Heart left ventricle (tissue), 16 donors: ENCODE measurements around the gene STK25. TPM values are rescaled to one million over a fixed set of nuclear protein-coding genes. Genes with fewer than 3 reads are reported as not detected.
"Not testable (repeated sequence)": the region's sequence is repeated elsewhere in the genome, so short reads cannot be mapped to it uniquely, and the experiment has no call there.

Experiments
- ATAC-seq, 4 donors: fragments of 200-7000 bp; cut with Tn5 transposase; one replicate each; pipeline ENCODE4 v1.9.1; 2020 to 2022; ENCODE audit warnings: moderate library complexity in 4 of 4, mild to moderate bottlenecking in 3 of 4, moderate number of reproducible peaks in 1 of 4
- DNase-seq, 5 donors: peaks; one replicate each; pipeline ENCODE4 v3.0.0-alpha.2; 2020
- H3K27ac ChIP-seq, 12 donors: fragments of 200-600 bp; sonication (generic) in 4 of 12; one replicate each; pipeline versions ENCODE4 v1.5.0 to v1.8.0; 2016 to 2022; ENCODE audit warnings: mild to moderate bottlenecking in 2 of 12
- H3K27me3 ChIP-seq, 9 donors: fragments of 200-600 bp; sonication (generic) in 2 of 9; one replicate each; pipeline versions ENCODE4 v1.5.1 to v1.8.0; 2016 to 2022; ENCODE audit warnings: mild to moderate bottlenecking in 3 of 9
- H3K36me3 ChIP-seq, 9 donors: fragments of 200-600 bp; sonication (generic) in 2 of 9; one replicate each; pipeline versions ENCODE4 v1.5.0 to v1.8.0; 2018 to 2022; ENCODE audit warnings: mild to moderate bottlenecking in 2 of 9
- H3K4me1 ChIP-seq, 12 donors: fragments of 200-600 bp; sonication (generic) in 4 of 12; one replicate each; pipeline versions ENCODE4 v1.5.0 to v1.8.0; 2016 to 2022; ENCODE audit warnings: mild to moderate bottlenecking in 3 of 12
- H3K4me3 ChIP-seq, 12 donors: fragments of 200-600 bp; sonication (generic) in 4 of 12; one replicate each; pipeline versions ENCODE4 v1.5.0 to v1.8.0; 2017 to 2022; ENCODE audit warnings: mild to moderate bottlenecking in 9 of 12, moderate library complexity in 4 of 12
- H3K9me3 ChIP-seq, 12 donors: fragments of 200-600 bp; sonication (generic) in 4 of 12; one replicate each; pipeline versions ENCODE4 v1.5.0 to v1.8.0; 2016 to 2022; ENCODE audit warnings: mild to moderate bottlenecking in 1 of 12
- CTCF ChIP-seq, 12 donors: fragments of 200-600 bp; sonication (generic) in 4 of 12; IDR thresholded peaks; one replicate each; pipeline versions ENCODE4 v1.5.0 to v1.8.0; 2018 to 2022; ENCODE audit warnings: antibody characterized with exemption in 12 of 12, mild to moderate bottlenecking in 5 of 12
- POLR2A ChIP-seq, 2 donors: fragments of 450-650 bp; IDR thresholded peaks; one replicate each; pipeline ENCODE4 v1.6.1; 2017; ENCODE audit warnings: antibody characterized with exemption in 2 of 2, mild to moderate bottlenecking in 2 of 2, moderate library complexity in 2 of 2
- WGBS, 4 donors: extraction: QIAGEN DNeasy Blood & Tissue Kit in 2 of 4; methylation state at CpG; one replicate each; pipeline versions ENCODE4 v1.1.5 to v1.1.7; 2013 to 2018; 5-methylcytosine and 5-hydroxymethylcytosine counted together
- intact Hi-C, 10 donors: fragments of 100-400 bp; cut with DNase I; formaldehyde crosslinking; loops; one replicate each; pipeline versions ENCODE4 v1.11.1 to v1.14.2; 2022
- polyA plus RNA-seq, 2 donors: library from polyadenylated mRNA; stranded (reverse); fragments of 200-250 nt; gene quantifications; one replicate each; pipeline ENCODE4 v1.2.3, GENCODE V29; 2013
- total RNA-seq, 9 donors: library from RNA; depleted of rRNA in 2 of 9; stranded (reverse); fragments of >200 nt in 2 of 9; fragmentation: NEBNext Ultra II Directional in 3 of 9; extraction: Animal tissue kit (Norgen Biotek cat#: 25700) in 3 of 9; gene quantifications; one replicate each; pipeline versions ENCODE4 v1.1.0 to v1.2.4, GENCODE V29; 2016 to 2023
- donor health status: ischemic (EF 13 %, LVEDD 7.1; RV severe dilation, severe dysfunction).
- donor health status: healthy with polysubstance abuse.
- donor health status: DM: no; HTN: yes; CAD: no.
- donor health status: DM: no; HTN: no; CAD: no.
- donor health status: ischemic (EF 25% LVEDD 6.9; RV normal size, moderate dysfunction).
- donor health status: ischemic (EF 25% LVEDD 5.7; RV mildly dilated, moderate dysfunction).
- donor health status: healthy.
- donor health status: DM: yes; HTN: yes; CAD: no.
- donor health status: ischemic (EF 35%, LVEDD 5.7; RV mildly dilated, moderate dysfunction).
- donor health status: nonischemic (EF 11% LVEDD 7.7; RV severe dilation, severe dysfunction).
- donor health status: DM: yes; HTN: yes; CAD: no.
- donor health status: PGD.
- donor health status: ischemic (EF 29% LVEDD 5.4; RV normal size, mild dysfunction).
- donor health status: nonischemic (EF 23%, LVEDD 6.1; RV moderate dilation, normal function).

Gene STK25
- total and polyA plus RNA-seq, 11 donors = 76.8 to 186 (median 94.8) TPM

- Histone ChIP-seq H3K27me3 (no peaks in the 10 kb centered on the region), H3K4me3 (peak overlapping the region; percentile 61 to 99 (median 90)), H3K4me1 (peaks cover 13 to 53% (median 33%) of the 10 kb centered on the region in 12 donors), H3K9me3 (no peaks in the 10 kb centered on the region), H3K27ac (peak overlapping the region; percentile 58 to 97 (median 89)), H3K36me3 (peaks cover 0 to 8% (median 0%) of the 10 kb centered on the region in 9 donors)
- DNase-seq (peak in 3 of 5 donors; percentile 48 to 76 (median 63)), ATAC-seq (peak in 2 of 4 donors; percentile 22 to 45)
- TF ChIP-seq CTCF (IDR thresholded peaks at IDR 0.05) (peak in 3 of 12 donors; percentile 24 to 32 (median 31)), POLR2A (IDR thresholded peaks at IDR 0.05) (peak in 1 of 2 donors; percentile 9)
- intact Hi-C loops = loop anchor here in 7 of 10 donors (2.0 to 10.0 kb wide), 9 partner anchors 50 to 405 kb away; partner anchors contain the start of genes BOK (in 2 of the 7), ATG4B (in 1 of the 7), D2HGDH (in 1 of the 7) and MTERF4 (in 1 of the 7)
- 1% methylated on average over 17 to 67 of the region's 67 CpGs for WGBS, 4 donors
These were observed 749 bp downstream of the STK25 start for GRCh38 chr2:241507430-241508239.

- Histone ChIP-seq H3K27me3 (no peaks in the 10 kb centered on the region), H3K27ac (peak overlapping the region; percentile 6 to 97 (median 88)), H3K9me3 (no peaks in the 10 kb centered on the region), H3K36me3 (peaks cover 0 to 8% (median 0%) of the 10 kb centered on the region in 9 donors), H3K4me3 (peak overlapping the region; percentile 61 to 99 (median 90)), H3K4me1 (peaks cover 13 to 53% (median 33%) of the 10 kb centered on the region in 12 donors)
- TF ChIP-seq POLR2A (IDR thresholded peaks at IDR 0.05) (no peak), CTCF (IDR thresholded peaks at IDR 0.05) (no peak)
- WGBS, 4 donors = 30 to 40% (median 35%) methylated on average over 18 to 19 of the region's 19 CpGs
- ATAC-seq (peak in 1 of 4 donors; percentile 17), DNase-seq (peak in 1 of 5 donors; percentile 52)
- intact Hi-C loops = loop anchor here in 7 of 10 donors (5.0 to 10.0 kb wide), 6 partner anchors 50 to 228 kb away; partner anchors contain the start of genes BOK (in 2 of the 7) and D2HGDH (in 1 of the 7)
These were observed 1.5 kb downstream of the STK25 start for GRCh38 chr2:241506793-241507429.

GRCh38 chr2:241506317-241506716 lies 2.1 kb downstream of the STK25 start:
- H3K36me3 ChIP-seq = peaks cover 0 to 11% (median 3%) of the 10 kb centered on the region in 9 donors
- intact Hi-C loops = loop anchor here in 7 of 10 donors (5.0 to 10.0 kb wide), 6 partner anchors 51 to 228 kb away; partner anchors contain the start of genes BOK (in 2 of the 7) and D2HGDH (in 1 of the 7)
- WGBS, 4 donors = 87 to 97% (median 95%) methylated on average over 7 to 11 of the region's 11 CpGs
- not testable (repeated sequence) for DNase-seq, ATAC-seq, H3K27me3 ChIP-seq, H3K9me3 ChIP-seq
- H3K4me1 ChIP-seq = peaks cover 13 to 53% (median 33%) of the 10 kb centered on the region in 12 donors
- H3K27ac ChIP-seq = peak overlapping the region in 4 of 12 donors; percentile 2 to 89 (median 42)
- peak overlapping the region in 4 of 12 donors; percentile 61 to 95 (median 86) for H3K4me3 ChIP-seq

GRCh38 chr2:241505781-241506201 lies 2.6 kb downstream of the STK25 start:
- H3K4me3 ChIP-seq = no peak overlapping the region
- 78 to 100% (median 84%) methylated on average over 3 to 7 of the region's 7 CpGs for WGBS, 4 donors
- H3K9me3 ChIP-seq = no peaks in the 10 kb centered on the region
- H3K27me3 ChIP-seq = no peaks in the 10 kb centered on the region
- intact Hi-C loops = loop anchor here in 7 of 10 donors (5.0 to 10.0 kb wide), 6 partner anchors 52 to 229 kb away; partner anchors contain the start of genes BOK (in 2 of the 7) and D2HGDH (in 1 of the 7)
- H3K36me3 ChIP-seq = peaks cover 0 to 16% (median 6%) of the 10 kb centered on the region in 9 donors
- H3K27ac ChIP-seq = peak overlapping the region in 3 of 12 donors; percentile 2 to 35 (median 31)
- DNase-seq (no peak), ATAC-seq (peak in 1 of 4 donors; percentile 0)
- no peak for TF ChIP-seq POLR2A (IDR thresholded peaks at IDR 0.05)
- no peak for TF ChIP-seq CTCF (IDR thresholded peaks at IDR 0.05)
- H3K4me1 ChIP-seq = peaks cover 13 to 53% (median 33%) of the 10 kb centered on the region in 12 donors
